ENCODE data around the gene VSNL1.

Gene VSNL1

GRCh38 chr2:17648581-17648980, 108.1 kb downstream of the VSNL1 start:
- H3K4me3 ChIP-seq (ENCODE audit: low read depth, low read length): no peak overlapping the region
- TF ChIP-seq CTCF (IDR thresholded peaks at IDR 0.05; ENCODE audit: borderline replicate concordance, insufficient read depth, low read depth, low read length): no peak

GRCh38 chr2:17649026-17649425, 108.5 kb downstream of the VSNL1 start:
- H3K4me3 ChIP-seq (ENCODE audit: low read depth, low read length): no peak overlapping the region

GRCh38 chr2:17652681-17653394, 112.3 kb downstream of the VSNL1 start:
- TF ChIP-seq CTCF (IDR thresholded peaks at IDR 0.05; ENCODE audit: borderline replicate concordance, insufficient read depth, low read depth, low read length): no peak

More at GRCh38 chr2:17649026-17649425, 108.5 kb downstream of the VSNL1 start:
- no peak for TF ChIP-seq CTCF (IDR thresholded peaks at IDR 0.05; ENCODE audit: borderline replicate concordance, insufficient read depth, low read depth, low read length)

GRCh38 chr2:17657759-17658158, 117.3 kb downstream of the VSNL1 start:
- H3K4me3 ChIP-seq (ENCODE audit: low read depth, low read length): no peak overlapping the region
- TF ChIP-seq CTCF (IDR thresholded peaks at IDR 0.05; ENCODE audit: borderline replicate concordance, insufficient read depth, low read depth, low read length): no peak

More at GRCh38 chr2:17652681-17653394, 112.3 kb downstream of the VSNL1 start:
- H3K4me3 ChIP-seq (ENCODE audit: low read depth, low read length): no peak overlapping the region

GRCh38 chr2:17658251-17658843, 117.9 kb downstream of the VSNL1 start:
- no peak for TF ChIP-seq CTCF (IDR thresholded peaks at IDR 0.05; ENCODE audit: borderline replicate concordance, insufficient read depth, low read depth, low read length)
- no peak overlapping the region for H3K4me3 ChIP-seq (ENCODE audit: low read depth, low read length)

GRCh38 chr2:17660219-17660618, 119.7 kb downstream of the VSNL1 start:
- H3K4me3 ChIP-seq (ENCODE audit: low read depth, low read length): no peak overlapping the region
- TF ChIP-seq CTCF (IDR thresholded peaks at IDR 0.05; ENCODE audit: borderline replicate concordance, insufficient read depth, low read depth, low read length): no peak

- no peak overlapping the region for H3K4me3 ChIP-seq (ENCODE audit: low read depth, low read length)
- no peak for TF ChIP-seq CTCF (IDR thresholded peaks at IDR 0.05; ENCODE audit: borderline replicate concordance, insufficient read depth, low read depth, low read length)
Measured at GRCh38 chr2:17661460-17661859, 121.0 kb downstream of the VSNL1 start.
